RPMI7951 (cell line): ENCODE data around the gene PDZRN4. TPM values are rescaled to one million over a fixed set of nuclear protein-coding genes. Genes with fewer than 3 reads are reported as not detected.
A peak's percentile ranks its signal among the peaks of the same experiment; 100 is the strongest.
"Not testable (repeated sequence)": the region's sequence is repeated elsewhere in the genome, so short reads cannot be mapped to it uniquely, and the experiment has no call there.

Source experiments
- DNase-seq: peaks from one replicate; pipeline ENCODE4 v3.0.0-alpha.2; 2012; ENCODE audit warnings: low read depth
- total RNA-seq: library from RNA; depleted of rRNA; stranded (reverse); fragments of >200 nt; shearing (Covaris generic); gene quantifications from 2 replicates; pipeline ENCODE4 v1.2.3, GENCODE V29; 2014

The PDZRN4 gene
- total RNA-seq, 1 experiment from 2014 or later, result not detected

GRCh38 chr12:41213648-41214047 is 25.5 kb downstream of the PDZRN4 start:
- no peak for DNase-seq

GRCh38 chr12:41217727-41218126 is 29.6 kb downstream of the PDZRN4 start:
- DNase-seq, result no peak

- DNase-seq, result no peak
These were observed 32.8 kb downstream of the PDZRN4 start for GRCh38 chr12:41220931-41221330.

GRCh38 chr12:41221491-41221890 is 33.4 kb downstream of the PDZRN4 start:
- DNase-seq, result no peak

GRCh38 chr12:41223600-41223999 is 35.5 kb downstream of the PDZRN4 start:
- no peak for DNase-seq

GRCh38 chr12:41224066-41224465 is 35.9 kb downstream of the PDZRN4 start:
- DNase-seq, result no peak

GRCh38 chr12:41225179-41225578 is 37.1 kb downstream of the PDZRN4 start:
- no peak for DNase-seq

GRCh38 chr12:41228066-41228820 is 40.1 kb downstream of the PDZRN4 start:
- peak; percentile 13 for DNase-seq

GRCh38 chr12:41230756-41231155 is 42.6 kb downstream of the PDZRN4 start:
- DNase-seq, result no peak

GRCh38 chr12:41234692-41235091 is 46.6 kb downstream of the PDZRN4 start:
- DNase-seq, result no peak

GRCh38 chr12:41242603-41243002 is 54.5 kb downstream of the PDZRN4 start:
- DNase-seq, result no peak

GRCh38 chr12:41248391-41248790 is 60.3 kb downstream of the PDZRN4 start:
- DNase-seq, result no peak

GRCh38 chr12:41250748-41251147 is 62.6 kb downstream of the PDZRN4 start:
- DNase-seq, result no peak

- DNase-seq, result no peak
These were observed 66.1 kb downstream of the PDZRN4 start for GRCh38 chr12:41254004-41254914.

GRCh38 chr12:41263196-41263595 is 75.1 kb downstream of the PDZRN4 start:
- not testable (repeated sequence) for DNase-seq

GRCh38 chr12:41264281-41264680 is 76.2 kb downstream of the PDZRN4 start:
- DNase-seq, result no peak

- DNase-seq, result no peak
These were observed 80.9 kb downstream of the PDZRN4 start for GRCh38 chr12:41269056-41269455.

- no peak for DNase-seq
These were observed 83.4 kb downstream of the PDZRN4 start for GRCh38 chr12:41271489-41271888.

- DNase-seq, result no peak
These were observed 86.5 kb downstream of the PDZRN4 start for GRCh38 chr12:41274643-41275042.

GRCh38 chr12:41277100-41277945 is 89.2 kb downstream of the PDZRN4 start:
- peak; percentile 26 for DNase-seq

- no peak for DNase-seq
These were observed 89.8 kb downstream of the PDZRN4 start for GRCh38 chr12:41277946-41278267.
